ENCODE data around the gene DISP1.

- TF ChIP-seq POLR2A (IDR thresholded peaks at IDR 0.05) (no peak), CTCF (IDR thresholded peaks at IDR 0.05) (no peak)
These were observed 8.9 kb downstream of the DISP1 start for GRCh38 chr1:222823695-222824094.

All from right lobe of liver (tissue), 4 donors.